ENCODE data around the gene KIF21B.
"Not testable (repeated sequence)": the region's sequence is repeated elsewhere in the genome, so short reads cannot be mapped to it uniquely, and the experiment has no call there.

The KIF21B gene

DNA sequence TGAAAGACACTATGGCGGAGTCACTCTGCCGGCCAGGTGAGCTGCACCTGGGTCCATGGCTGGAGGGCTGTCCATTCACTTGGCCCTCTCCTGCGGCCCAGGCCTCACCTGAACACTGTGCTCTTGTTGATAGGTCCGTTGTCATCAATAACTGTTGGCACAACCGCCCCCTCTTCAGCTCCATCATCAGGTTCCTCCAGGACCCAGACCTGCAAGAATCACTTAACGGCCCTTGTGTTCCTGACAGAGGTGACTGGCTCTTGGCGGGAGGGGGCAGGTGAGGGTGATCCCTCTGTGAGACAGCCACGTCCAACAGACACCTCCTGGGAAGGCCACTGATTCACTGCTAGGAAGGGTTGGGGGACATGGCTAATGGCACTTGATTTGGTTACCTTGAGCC lies 73.9 kb downstream of the KIF21B start:
- Histone ChIP-seq H3K27ac (ENCODE audit: low read length) (no peak overlapping the region), H3K36me3 (ENCODE audit: insufficient read depth, low read depth, low read length) (no peaks in the 10 kb centered on the region), H3K9ac (ENCODE audit: low read depth, low read length) (no peak overlapping the region), H3K9me3 (ENCODE audit: insufficient read depth, low read depth, low read length) (peaks cover 13% of the 10 kb centered on the region), H3K4me3 (ENCODE audit: low read length) (no peak overlapping the region), H3K27me3 (ENCODE audit: insufficient read depth, low read length) (no peaks in the 10 kb centered on the region), H3K4me1 (ENCODE audit: insufficient read depth, low read length) (no peaks in the 10 kb centered on the region)

DNA sequence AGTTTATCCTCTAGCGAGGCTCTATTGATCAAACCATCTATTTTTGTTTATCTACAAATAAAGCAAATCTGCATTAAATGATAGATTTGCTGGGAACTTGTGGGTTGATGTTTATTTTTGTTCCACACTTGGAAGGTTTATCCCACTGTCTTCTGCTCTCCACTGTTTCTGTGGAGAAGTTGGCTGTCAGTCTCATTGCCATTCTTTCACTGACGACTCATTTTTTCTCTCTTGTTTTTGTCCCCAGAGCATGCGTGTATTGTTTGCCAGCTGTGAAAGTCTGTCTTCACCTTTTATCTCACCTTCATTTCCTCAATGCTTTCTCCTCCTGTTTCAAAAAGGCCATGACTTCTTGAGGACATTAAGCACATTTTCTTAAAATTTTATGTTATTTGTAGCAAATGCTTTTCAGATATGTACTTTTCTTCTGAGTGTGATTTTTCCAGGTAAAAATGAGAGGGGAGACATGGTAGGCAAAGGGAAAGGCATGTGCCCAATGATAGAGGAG lies 76.4 kb downstream of the KIF21B start:
- H3K36me3 ChIP-seq (ENCODE audit: insufficient read depth, low read depth, low read length): no peaks in the 10 kb centered on the region
- H3K9ac ChIP-seq (ENCODE audit: low read depth, low read length): no peak overlapping the region
- H3K9me3 ChIP-seq (ENCODE audit: insufficient read depth, low read depth, low read length): peaks cover 13% of the 10 kb centered on the region
- H3K4me3 ChIP-seq (ENCODE audit: low read length): no peak overlapping the region
- no peaks in the 10 kb centered on the region for H3K4me1 ChIP-seq (ENCODE audit: insufficient read depth, low read length)
- H3K27ac ChIP-seq (ENCODE audit: low read length): no peak overlapping the region
- no peaks in the 10 kb centered on the region for H3K27me3 ChIP-seq (ENCODE audit: insufficient read depth, low read length)

DNA sequence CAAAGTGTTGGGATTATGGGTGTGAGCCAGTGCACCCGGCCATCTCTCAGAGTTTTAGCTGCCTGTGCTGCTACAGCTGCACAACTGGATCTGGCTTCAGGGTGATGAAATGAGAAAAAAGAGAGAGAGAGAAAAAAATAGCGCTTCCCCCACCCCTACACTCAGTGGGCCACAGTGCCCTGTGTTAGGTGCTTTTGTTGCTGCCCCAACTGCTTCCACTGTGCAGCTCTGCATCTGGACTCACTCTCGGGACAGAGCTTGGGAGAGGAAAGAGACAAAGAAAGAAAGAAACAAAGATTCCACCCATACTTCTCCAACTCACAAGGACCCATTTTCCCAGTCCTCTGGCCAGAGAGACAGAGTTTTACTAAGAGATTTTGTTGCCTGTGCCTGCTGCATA lies 78.4 kb downstream of the KIF21B start:
- Histone ChIP-seq H3K9ac (ENCODE audit: low read depth, low read length) (no peak overlapping the region), H3K36me3 (ENCODE audit: insufficient read depth, low read depth, low read length) (no peaks in the 10 kb centered on the region), H3K4me3 (ENCODE audit: low read length) (no peak overlapping the region), H3K4me1 (ENCODE audit: insufficient read depth, low read length) (no peaks in the 10 kb centered on the region), H3K27ac (ENCODE audit: low read length) (no peak overlapping the region), H3K27me3 (ENCODE audit: insufficient read depth, low read length) (no peaks in the 10 kb centered on the region), H3K9me3 (ENCODE audit: insufficient read depth, low read depth, low read length) (peaks cover 13% of the 10 kb centered on the region)

DNA sequence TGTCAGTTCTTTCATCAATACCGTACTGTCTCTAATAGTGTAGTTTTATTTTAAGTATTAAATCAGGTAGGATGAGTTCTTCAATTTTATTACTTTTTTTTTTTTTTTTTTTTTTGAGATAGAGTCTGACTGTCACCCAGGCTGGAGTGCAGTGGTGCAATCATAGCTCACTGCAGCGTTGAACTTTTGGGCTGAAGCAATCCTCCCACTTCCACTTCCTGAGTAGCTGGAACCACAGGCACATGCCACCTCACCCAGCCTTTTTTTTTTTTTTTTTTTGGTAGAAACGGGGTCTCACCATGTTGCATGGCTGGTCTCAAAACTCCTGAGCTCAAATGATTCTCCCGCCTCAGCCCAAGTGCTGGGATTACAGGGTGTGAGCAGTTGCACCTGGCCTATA lies 84.6 kb downstream of the KIF21B start:
- no peaks in the 10 kb centered on the region for H3K27me3 ChIP-seq (ENCODE audit: insufficient read depth, low read length)
- H3K9ac ChIP-seq (ENCODE audit: low read depth, low read length): no peak overlapping the region
- no peak overlapping the region for H3K27ac ChIP-seq (ENCODE audit: low read length)
- no peaks in the 10 kb centered on the region for H3K36me3 ChIP-seq (ENCODE audit: insufficient read depth, low read depth, low read length)
- H3K9me3 ChIP-seq (ENCODE audit: insufficient read depth, low read depth, low read length): no peaks in the 10 kb centered on the region; the same call in 1 of the 2 replicates
- H3K4me3 ChIP-seq (ENCODE audit: low read length): no peak overlapping the region
- no peaks in the 10 kb centered on the region for H3K4me1 ChIP-seq (ENCODE audit: insufficient read depth, low read length)

DNA sequence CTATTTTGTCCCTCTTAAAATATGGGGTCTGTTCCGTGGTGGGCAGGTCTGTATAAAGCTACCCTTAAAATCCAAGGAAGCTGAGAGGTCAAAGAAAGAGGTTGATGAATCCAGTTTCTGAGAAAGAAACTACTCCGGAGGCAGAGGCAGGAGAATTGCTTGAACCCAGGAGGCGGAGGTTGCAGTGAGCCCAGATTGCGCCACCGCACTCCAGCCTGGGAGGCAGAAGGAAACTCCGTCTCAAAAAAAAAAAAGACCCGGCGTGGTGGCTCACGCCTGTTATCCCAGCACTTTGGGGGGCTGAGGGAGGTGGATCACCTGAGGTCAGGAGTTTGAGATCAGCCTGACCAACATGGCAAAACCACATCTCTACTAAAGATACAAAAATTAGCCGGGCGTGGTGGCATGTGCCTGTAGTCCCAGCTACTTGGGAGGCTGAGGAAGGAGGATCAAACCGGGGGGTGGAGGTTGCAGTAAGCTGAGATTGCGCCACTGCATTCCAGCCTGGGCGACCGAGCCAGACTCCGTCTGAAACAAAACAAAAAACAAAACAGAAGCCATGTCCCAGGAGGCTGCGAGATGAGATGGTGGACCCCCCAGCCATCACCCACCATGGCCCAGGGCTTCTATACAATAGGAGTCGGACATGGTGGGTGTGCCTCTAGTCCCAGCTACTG lies 88.1 kb downstream of the KIF21B start:
- H3K27me3 ChIP-seq (ENCODE audit: insufficient read depth, low read length); H3K36me3 ChIP-seq (ENCODE audit: insufficient read depth, low read depth, low read length); H3K4me3 ChIP-seq (ENCODE audit: low read length); H3K9me3 ChIP-seq (ENCODE audit: insufficient read depth, low read depth, low read length); H3K9ac ChIP-seq (ENCODE audit: low read depth, low read length); H3K4me1 ChIP-seq (ENCODE audit: insufficient read depth, low read length); H3K27ac ChIP-seq (ENCODE audit: low read length): not testable (repeated sequence)

DNA sequence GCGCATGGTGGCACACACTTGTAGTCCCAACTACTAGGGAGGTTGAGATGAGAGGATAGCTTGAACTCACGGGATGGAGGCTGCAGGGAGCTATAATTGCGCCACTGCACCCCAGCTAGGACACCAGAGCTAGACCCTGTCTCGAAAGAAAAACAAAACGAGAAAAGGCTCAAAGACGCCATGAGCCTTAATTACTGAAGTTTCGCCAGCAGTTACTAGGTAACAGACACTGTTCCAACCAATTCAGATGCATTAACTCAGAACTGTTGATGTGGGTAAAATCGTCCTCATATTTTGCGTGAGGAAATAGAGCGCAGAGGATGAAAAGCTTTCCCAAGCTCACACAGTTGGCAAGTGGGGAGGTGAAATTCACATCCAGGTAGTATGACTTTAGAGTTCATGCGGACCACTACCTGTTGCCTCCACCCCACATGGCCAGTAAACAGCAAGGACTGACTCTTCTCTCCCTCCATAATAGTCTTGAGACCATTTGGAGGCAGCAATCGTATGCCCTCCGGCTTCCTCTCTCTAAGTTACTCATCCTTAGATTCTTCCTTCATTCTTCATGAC lies 88.8 kb downstream of the KIF21B start:
- no peak overlapping the region for H3K9ac ChIP-seq (ENCODE audit: low read depth, low read length)
- H3K4me1 ChIP-seq (ENCODE audit: insufficient read depth, low read length): no peaks in the 10 kb centered on the region
- H3K27ac ChIP-seq (ENCODE audit: low read length): no peak overlapping the region
- H3K36me3 ChIP-seq (ENCODE audit: insufficient read depth, low read depth, low read length): no peaks in the 10 kb centered on the region
- H3K9me3 ChIP-seq (ENCODE audit: insufficient read depth, low read depth, low read length): no peaks in the 10 kb centered on the region
- H3K4me3 ChIP-seq (ENCODE audit: low read length): no peak overlapping the region
- no peaks in the 10 kb centered on the region for H3K27me3 ChIP-seq (ENCODE audit: insufficient read depth, low read length)

DNA sequence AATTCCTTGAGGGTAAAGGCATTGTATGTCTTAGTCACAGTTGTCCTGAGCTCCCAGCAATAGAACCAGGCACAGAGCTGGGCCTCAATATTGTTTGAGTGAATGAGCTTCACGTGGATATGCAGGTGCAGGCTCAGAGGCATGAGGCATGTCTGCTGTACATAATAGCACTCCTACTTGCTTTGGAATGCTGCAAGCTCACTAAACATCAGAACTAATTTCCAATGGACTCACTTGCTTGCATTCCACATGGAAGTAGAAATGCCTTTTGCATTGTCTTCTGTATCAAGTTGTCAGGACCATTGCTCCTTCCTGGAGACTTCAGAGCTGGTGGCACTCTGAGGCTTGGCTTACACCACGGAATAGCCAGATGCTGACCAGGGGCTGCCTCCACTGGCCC lies 91.7 kb downstream of the KIF21B start:
- Histone ChIP-seq H3K9me3 (ENCODE audit: insufficient read depth, low read depth, low read length) (no peaks in the 10 kb centered on the region), H3K27ac (ENCODE audit: low read length) (no peak overlapping the region)

DNA sequence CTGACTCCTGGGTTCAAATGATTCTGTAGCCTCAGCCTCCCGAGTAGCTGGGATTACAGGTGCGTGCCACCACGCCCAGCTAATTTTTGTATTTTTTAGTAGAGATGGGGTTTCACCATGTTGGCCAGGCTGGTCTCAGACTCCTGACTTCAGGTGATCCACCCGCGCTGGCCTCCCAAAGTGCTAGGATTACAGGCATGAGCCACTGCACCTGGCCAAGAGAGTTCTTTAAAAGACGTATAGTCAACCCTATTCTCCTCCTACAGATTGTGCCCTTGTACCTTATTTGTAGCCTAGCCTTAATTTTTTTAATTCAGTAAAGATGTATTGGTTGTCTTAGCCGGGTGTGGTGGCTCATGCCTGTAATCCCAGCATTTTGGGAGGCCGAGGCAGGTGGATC lies 93.2 kb downstream of the KIF21B start:
- not testable (repeated sequence) for H3K9me3 ChIP-seq (ENCODE audit: insufficient read depth, low read depth, low read length); H3K4me3 ChIP-seq (ENCODE audit: low read length); H3K36me3 ChIP-seq (ENCODE audit: insufficient read depth, low read depth, low read length); H3K27ac ChIP-seq (ENCODE audit: low read length); H3K27me3 ChIP-seq (ENCODE audit: insufficient read depth, low read length); H3K4me1 ChIP-seq (ENCODE audit: insufficient read depth, low read length); H3K9ac ChIP-seq (ENCODE audit: low read depth, low read length)

More for the DNA sequence above, 91.7 kb downstream of the KIF21B start:
- Histone ChIP-seq H3K4me3 (ENCODE audit: low read length) (no peak overlapping the region), H3K4me1 (ENCODE audit: insufficient read depth, low read length) (no peaks in the 10 kb centered on the region), H3K9ac (ENCODE audit: low read depth, low read length) (no peak overlapping the region), H3K27me3 (ENCODE audit: insufficient read depth, low read length) (no peaks in the 10 kb centered on the region), H3K36me3 (ENCODE audit: insufficient read depth, low read depth, low read length) (no peaks in the 10 kb centered on the region)

DNA sequence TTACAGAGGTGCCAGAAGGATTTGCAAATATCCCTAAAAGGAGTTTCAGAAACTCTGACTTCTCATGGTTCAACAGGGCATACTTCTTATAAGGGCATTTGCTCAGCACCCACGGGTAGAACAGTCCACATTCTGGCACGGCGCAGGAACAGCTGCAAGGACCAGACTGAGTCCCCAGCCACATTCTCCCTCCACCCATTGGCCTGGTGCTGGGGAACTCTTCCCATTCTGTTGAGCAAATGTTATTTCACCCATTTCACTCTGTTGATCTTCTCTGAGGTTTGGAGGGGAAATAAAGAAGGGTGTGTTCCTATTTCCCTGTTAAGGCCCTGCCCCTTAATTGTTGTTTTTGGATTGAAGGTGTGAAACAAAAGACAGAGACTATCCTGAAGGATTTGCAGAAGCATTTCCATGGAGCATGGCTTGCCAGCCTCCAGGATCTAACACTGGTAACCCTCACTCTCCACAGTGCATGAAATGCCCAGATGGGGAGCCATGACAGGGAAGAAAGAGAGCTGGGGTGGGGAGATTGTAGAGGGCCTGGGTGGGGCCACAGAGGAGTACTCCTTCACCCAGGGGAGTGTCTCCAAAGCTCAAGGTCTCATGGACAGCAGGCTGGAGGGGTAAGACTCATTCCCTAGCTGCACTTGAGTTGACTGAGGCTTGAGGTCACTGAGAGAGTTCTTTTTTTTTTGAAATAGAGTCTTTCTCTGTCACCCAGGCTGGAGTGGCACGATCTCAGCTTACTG lies 93.8 kb downstream of the KIF21B start:
- H3K9ac ChIP-seq (ENCODE audit: low read depth, low read length): no peak overlapping the region
- no peak overlapping the region for H3K27ac ChIP-seq (ENCODE audit: low read length)
- H3K27me3 ChIP-seq (ENCODE audit: insufficient read depth, low read length): no peaks in the 10 kb centered on the region
- H3K4me3 ChIP-seq (ENCODE audit: low read length): no peak overlapping the region
- H3K9me3 ChIP-seq (ENCODE audit: insufficient read depth, low read depth, low read length): no peaks in the 10 kb centered on the region
- no peaks in the 10 kb centered on the region for H3K36me3 ChIP-seq (ENCODE audit: insufficient read depth, low read depth, low read length)
- H3K4me1 ChIP-seq (ENCODE audit: insufficient read depth, low read length): no peaks in the 10 kb centered on the region

DNA sequence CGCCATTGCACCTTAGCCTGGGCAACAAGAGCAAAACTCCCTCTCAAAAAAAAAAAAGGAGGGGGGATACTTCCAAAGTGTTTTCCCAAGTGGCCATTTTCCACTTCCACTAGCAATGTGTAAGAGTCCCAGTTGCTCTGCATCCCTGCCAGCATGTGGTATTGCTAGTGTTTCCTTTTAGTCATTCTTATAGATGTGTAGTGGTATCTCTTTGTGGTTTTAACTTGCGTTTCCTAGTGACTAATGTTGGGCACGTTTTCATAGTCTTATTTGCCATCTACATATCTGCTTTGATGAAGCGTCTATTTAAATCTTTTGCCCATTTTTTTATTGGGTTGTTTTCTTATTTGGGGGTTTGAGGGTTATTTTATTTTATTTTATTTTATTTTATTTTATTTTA lies 97.7 kb downstream of the KIF21B start:
- H3K27me3 ChIP-seq (ENCODE audit: insufficient read depth, low read length): no peaks in the 10 kb centered on the region

DNA sequence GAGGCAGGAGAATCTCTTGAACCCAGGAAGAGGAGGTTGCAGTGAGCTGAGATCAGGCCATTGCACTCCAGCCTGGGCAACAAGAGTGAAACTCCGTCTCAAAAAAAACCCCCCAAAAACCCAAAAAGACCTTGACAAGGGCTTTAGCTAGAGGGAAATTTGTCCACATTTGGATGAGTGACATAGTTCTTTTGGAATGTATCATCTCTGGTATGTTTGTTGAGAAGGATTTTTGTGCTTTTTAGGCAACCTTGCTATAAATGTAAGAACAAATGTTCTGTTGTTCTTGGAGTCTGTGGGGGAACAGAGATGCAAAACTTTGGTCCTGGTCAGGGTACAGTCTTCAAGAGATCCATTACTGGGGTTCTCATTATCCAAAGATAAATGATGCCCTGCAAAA lies 99.9 kb downstream of the KIF21B start:
- H3K4me3 ChIP-seq (ENCODE audit: low read length): no peak overlapping the region
- H3K9me3 ChIP-seq (ENCODE audit: insufficient read depth, low read depth, low read length): no peaks in the 10 kb centered on the region
- no peaks in the 10 kb centered on the region for H3K27me3 ChIP-seq (ENCODE audit: insufficient read depth, low read length)

More for the DNA sequence above, 97.7 kb downstream of the KIF21B start:
- H3K36me3 ChIP-seq (ENCODE audit: insufficient read depth, low read depth, low read length): no peaks in the 10 kb centered on the region
- no peak overlapping the region for H3K4me3 ChIP-seq (ENCODE audit: low read length)
- no peak overlapping the region for H3K9ac ChIP-seq (ENCODE audit: low read depth, low read length)
- no peaks in the 10 kb centered on the region for H3K4me1 ChIP-seq (ENCODE audit: insufficient read depth, low read length)
- no peaks in the 10 kb centered on the region for H3K9me3 ChIP-seq (ENCODE audit: insufficient read depth, low read depth, low read length)
- H3K27ac ChIP-seq (ENCODE audit: low read length): no peak overlapping the region

DNA sequence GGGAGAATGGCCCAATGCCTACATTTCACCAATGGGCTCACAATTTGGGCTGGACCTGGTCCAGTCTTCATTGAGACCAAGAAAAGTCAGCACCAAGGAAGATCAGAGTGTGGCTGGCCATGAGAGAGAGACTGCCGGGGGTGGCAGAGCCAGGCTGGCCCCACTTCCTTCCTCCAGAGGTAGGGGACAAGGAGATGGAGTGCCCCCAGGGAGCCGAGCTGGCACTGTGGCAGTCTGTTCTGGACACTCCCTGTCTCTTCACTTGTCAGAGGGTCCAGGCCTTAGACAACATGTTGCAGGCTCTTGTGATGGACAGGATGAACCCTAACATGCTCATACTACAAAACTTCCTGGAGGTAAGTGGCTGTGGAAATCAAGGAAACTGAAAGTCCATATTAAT lies 101.1 kb downstream of the KIF21B start:
- no peak overlapping the region for H3K9ac ChIP-seq (ENCODE audit: low read depth, low read length)
- H3K36me3 ChIP-seq (ENCODE audit: insufficient read depth, low read depth, low read length): no peaks in the 10 kb centered on the region
- H3K27me3 ChIP-seq (ENCODE audit: insufficient read depth, low read length): no peaks in the 10 kb centered on the region
- no peak overlapping the region for H3K27ac ChIP-seq (ENCODE audit: low read length)
- H3K4me3 ChIP-seq (ENCODE audit: low read length): no peak overlapping the region
- no peaks in the 10 kb centered on the region for H3K9me3 ChIP-seq (ENCODE audit: insufficient read depth, low read depth, low read length)
- no peaks in the 10 kb centered on the region for H3K4me1 ChIP-seq (ENCODE audit: insufficient read depth, low read length)

More for the DNA sequence above, 99.9 kb downstream of the KIF21B start:
- Histone ChIP-seq H3K9ac (ENCODE audit: low read depth, low read length) (no peak overlapping the region), H3K36me3 (ENCODE audit: insufficient read depth, low read depth, low read length) (no peaks in the 10 kb centered on the region), H3K27ac (ENCODE audit: low read length) (no peak overlapping the region), H3K4me1 (ENCODE audit: insufficient read depth, low read length) (no peaks in the 10 kb centered on the region)

Data from iPS-20b (cell line).